GM12878 (cell line): ENCODE results near the gene ZNF688. TPM values are rescaled to one million over a fixed set of nuclear protein-coding genes. Genes with fewer than 3 reads are reported as not detected.

Experiments
- BACH1 ChIP-seq: fragments of 450-650 bp; IDR thresholded peaks from 2 replicates; pipeline ENCODE4 v1.6.1; 2017; ENCODE audit warnings: mild to moderate bottlenecking, borderline replicate concordance
- BCL11A ChIP-seq: IDR thresholded peaks from 2 replicates; pipeline ENCODE4 v1.6.1; 2011; ENCODE audit warnings: low read depth, low read length
- CREM ChIP-seq: IDR thresholded peaks from 2 replicates; pipeline ENCODE4 v1.6.1; 2014; ENCODE audit warnings: antibody characterized with exemption, low read depth
- EED ChIP-seq: sonication (generic); IDR thresholded peaks from 2 replicates; pipeline ENCODE4 v1.6.1; 2016; ENCODE audit warnings: antibody characterized with exemption, low read depth
- ESRRA ChIP-seq: IDR thresholded peaks from 2 replicates; pipeline ENCODE4 v1.6.1; 2012; ENCODE audit warnings: mild to moderate bottlenecking, low read length, improper control_type of control experiment
- IKZF1 ChIP-seq: fragments of 450-650 bp; conservative IDR thresholded peaks from 2 replicates; pipeline ENCODE4 v1.6.1; 2017; ENCODE audit warnings: antibody characterized with exemption, mild to moderate bottlenecking
- IRF3 ChIP-seq: fragments of 450-650 bp; IDR thresholded peaks from 2 replicates; pipeline ENCODE4 v1.6.1; 2014; ENCODE audit warnings: mild to moderate bottlenecking
- IRF4 ChIP-seq: IDR thresholded peaks from 2 replicates; pipeline ENCODE4 v1.6.1; 2011; ENCODE audit warnings: low read depth, low read length
- NFIC ChIP-seq: IDR thresholded peaks from 2 replicates; pipeline ENCODE4 v1.6.1; 2012; ENCODE audit warnings: low read depth, mild to moderate bottlenecking, inconsistent platforms, low read length, moderate library complexity
- PBX3 ChIP-seq: IDR thresholded peaks from 2 replicates; pipeline ENCODE4 v1.6.1; 2011; ENCODE audit warnings: mild to moderate bottlenecking, low read depth, low read length, moderate library complexity; ENCODE audit not compliant: insufficient replicate concordance
- PML ChIP-seq: IDR thresholded peaks from 2 replicates; pipeline ENCODE4 v1.6.1; 2012; ENCODE audit warnings: low read length, inconsistent platforms
- POLR2AphosphoS2 ChIP-seq: IDR thresholded peaks from 2 replicates; pipeline ENCODE4 v1.6.1; 2011; ENCODE audit warnings: low read depth, mild to moderate bottlenecking, low read length, improper control_type of control experiment, moderate library complexity
- RCOR1 ChIP-seq: conservative IDR thresholded peaks from 2 replicates; pipeline ENCODE4 v1.6.1; 2012; ENCODE audit warnings: low read depth, low read length, improper control_type of control experiment
- RELA ChIP-seq: fragments of 450-650 bp; IDR thresholded peaks from 2 replicates; pipeline ENCODE4 v1.8.0; 2014; ENCODE audit warnings: borderline replicate concordance; ENCODE audit not compliant: partially characterized antibody
- SIX5 ChIP-seq: IDR thresholded peaks from 2 replicates; pipeline ENCODE4 v1.6.1; 2011; ENCODE audit warnings: mild to moderate bottlenecking, low read depth, low read length, moderate library complexity; ENCODE audit not compliant: severe bottlenecking
- SUPT20H ChIP-seq: IDR thresholded peaks from 2 replicates; pipeline ENCODE4 v1.6.1; 2011; ENCODE audit warnings: low read depth, mild to moderate bottlenecking, low read length, moderate library complexity, borderline replicate concordance; ENCODE audit not compliant: control insufficient read depth
- TAF1 ChIP-seq: IDR thresholded peaks from 2 replicates; pipeline ENCODE4 v1.6.1; 2011; ENCODE audit warnings: mild to moderate bottlenecking, low read depth, low read length, borderline replicate concordance
- TARDBP ChIP-seq: IDR thresholded peaks from 2 replicates; pipeline ENCODE4 v1.6.1; 2016; ENCODE audit warnings: borderline replicate concordance
- TCF12 ChIP-seq: IDR thresholded peaks from 2 replicates; pipeline ENCODE4 v1.6.1; 2011; ENCODE audit warnings: low read depth, mild to moderate bottlenecking, low read length
- TCF3 ChIP-seq: IDR thresholded peaks from 2 replicates; pipeline ENCODE4 v1.6.1; 2012; ENCODE audit warnings: low read depth, mild to moderate bottlenecking, low read length, borderline replicate concordance; ENCODE audit not compliant: insufficient read depth
- USF1 ChIP-seq: IDR thresholded peaks from 2 replicates; pipeline ENCODE4 v1.6.1; 2011; ENCODE audit warnings: borderline replicate concordance, low read depth, mild to moderate bottlenecking, moderate library complexity, mixed read lengths, low read length; ENCODE audit not compliant: insufficient read depth; ENCODE audit errors: extremely low read length
- ZBED1 ChIP-seq: IDR thresholded peaks from 2 replicates; pipeline ENCODE4 v1.6.1; 2016; ENCODE audit warnings: borderline replicate concordance
- ZNF384 ChIP-seq: IDR thresholded peaks from 2 replicates; pipeline ENCODE4 v1.6.1; 2012; ENCODE audit warnings: low read depth, mild to moderate bottlenecking, low read length, improper control_type of control experiment, borderline replicate concordance
- ZNF687 ChIP-seq: fragments of 450-650 bp; IDR thresholded peaks from 2 replicates; pipeline ENCODE4 v1.6.1; 2017; ENCODE audit warnings: mild to moderate bottlenecking, moderate library complexity
- polyA plus RNA-seq, 11 experiments: library from polyadenylated mRNA; depleted of rRNA in 4 of 11; unstranded in 6 of 11; stranded (reverse) in 5 of 11; fragments of >200 nt; fragmentation: Nextera tagmentation in 4 of 11; fragmentation: Illumina TruSeq in 1 of 11; extraction: Ambion mirVana in 4 of 11; extraction: Trizol in 1 of 11; gene quantifications; 1 replicate in 1 of 11; 2 replicates in 10 of 11; pipeline versions ENCODE4 v1.2.1 to v1.2.3, GENCODE V29; 2011 to 2016; ENCODE audit warnings: inconsistent platforms in 2 of 11, missing spikeins in 2 of 11, low read depth in 1 of 11
- total RNA-seq, 4 experiments: library from RNA; depleted of rRNA in 3 of 4; stranded (reverse); fragments of >200 nt in 3 of 4; fragmentation: Illumina TruSeq in 1 of 4; extraction: Trizol in 1 of 4; gene quantifications; 2 replicates each; pipeline versions ENCODE4 v1.2.1 to v1.2.3, GENCODE V29; 2013 to 2021

Gene ZNF688
- total and polyA plus RNA-seq, 10 of the 15 experiments (the other 5 are each of a cell fraction or from before 2014, with no cell fraction given): 0.14 to 17.4 (median 10.6) TPM

GRCh38 chr16:30526823-30527634 lies 44.5 kb downstream of the ZNF688 start (continued):
- peak; percentile 68; the same call in 1 of the 2 replicates for TF ChIP-seq POLR2AphosphoS2
- TF ChIP-seq IRF3: no peak
- TF ChIP-seq BACH1: peak; percentile 54; the same call in 1 of the 2 replicates
- TF ChIP-seq PML: no peak
- 0 out of 2 replicates have a peak, but pooled peaks have one; percentile 64 for TF ChIP-seq RCOR1
- peak; percentile 86 for TF ChIP-seq TARDBP
- TF ChIP-seq EED: peak; percentile 40; the same call in 1 of the 2 replicates
- no peak for TF ChIP-seq ZBED1
- no peak for TF ChIP-seq ZNF384
- 0 out of 2 replicates have a peak, but pooled peaks have one; percentile 33 for TF ChIP-seq ZNF687
- peak; percentile 63 for TF ChIP-seq SIX5
- TF ChIP-seq TCF3: no peak
- peak; percentile 81 for TF ChIP-seq IKZF1
- peak; percentile 39 for TF ChIP-seq RELA
- 0 out of 2 replicates have a peak, but pooled peaks have one; percentile 4 for TF ChIP-seq TCF12
- no peak for TF ChIP-seq SUPT20H
- TF ChIP-seq CREM: peak; percentile 54; the same call in 1 of the 2 replicates
- peak; percentile 47 for TF ChIP-seq USF1
- peak; percentile 91; the same call in 1 of the 2 replicates for TF ChIP-seq ESRRA
- TF ChIP-seq TAF1: peak; percentile 37; the same call in 1 of the 2 replicates
- no peak for TF ChIP-seq IRF4
- no peak for TF ChIP-seq PBX3
- TF ChIP-seq BCL11A: no peak
- TF ChIP-seq NFIC: no peak
